Stimulated activated CD4-positive, alpha-beta T cell treated with anti-CD3 and anti-CD28 coated beads, Interleukin-12 subunit alpha, Interleukin-12 subunit beta, amount 100 ng/mL, for 24 hours (primary cell): Measurements from ENCODE around the gene CRACR2A.

Experiments used
- DNase-seq, 2 experiments: peaks; one replicate each; pipeline ENCODE4 v3.0.0-alpha.2; 2020; ENCODE audit warnings: low read depth in 2 of 2

CRACR2A gene

GRCh38 chr12:3684449-3685051, 68.4 kb downstream of the CRACR2A start:
- DNase-seq, result no peak

- no peak for DNase-seq
Measured at GRCh38 chr12:3683670-3684069, 69.2 kb downstream of the CRACR2A start.

- DNase-seq, result no peak
Measured at GRCh38 chr12:3681595-3682061, 71.3 kb downstream of the CRACR2A start.

GRCh38 chr12:3680919-3681594, 71.9 kb downstream of the CRACR2A start:
- DNase-seq, result no peak

GRCh38 chr12:3679831-3680230, 73.1 kb downstream of the CRACR2A start:
- no peak for DNase-seq

GRCh38 chr12:3677609-3678008, 75.3 kb downstream of the CRACR2A start:
- DNase-seq, result no peak

- DNase-seq, result no peak
Measured at GRCh38 chr12:3673981-3674708, 78.8 kb downstream of the CRACR2A start.

GRCh38 chr12:3672113-3672509, 80.8 kb downstream of the CRACR2A start:
- no peak for DNase-seq

- no peak for DNase-seq
Measured at GRCh38 chr12:3671330-3672112, 81.4 kb downstream of the CRACR2A start.

GRCh38 chr12:3670083-3670620, 82.8 kb downstream of the CRACR2A start:
- DNase-seq, result no peak

- no peak for DNase-seq
Measured at GRCh38 chr12:3669594-3669993, 83.3 kb downstream of the CRACR2A start.

- DNase-seq, result no peak
Measured at GRCh38 chr12:3668479-3669165, 84.3 kb downstream of the CRACR2A start.

- DNase-seq, result no peak
Measured at GRCh38 chr12:3667485-3667884, 85.4 kb downstream of the CRACR2A start.

- no peak for DNase-seq
Measured at GRCh38 chr12:3666441-3666840, 86.5 kb downstream of the CRACR2A start.

- DNase-seq, result no peak
Measured at GRCh38 chr12:3662521-3662921, 90.4 kb downstream of the CRACR2A start.

GRCh38 chr12:3661028-3661427, 91.9 kb downstream of the CRACR2A start:
- no peak for DNase-seq

GRCh38 chr12:3658327-3659163, 94.4 kb downstream of the CRACR2A start:
- peak in 1 of 2 experiments; percentile 6 for DNase-seq

GRCh38 chr12:3656946-3657622, 95.8 kb downstream of the CRACR2A start:
- DNase-seq, result no peak

GRCh38 chr12:3655328-3655900, 97.5 kb downstream of the CRACR2A start:
- no peak for DNase-seq
